Breast epithelium (tissue), 3 donors: ENCODE data around the gene TNFRSF25. TPM values are rescaled to one million over a fixed set of nuclear protein-coding genes. Genes with fewer than 3 reads are reported as not detected.

ENCODE experiments used
- total RNA-seq, 3 donors: library from RNA; depleted of rRNA; stranded (reverse); fragments of >200 nt; gene quantifications; one replicate each; pipeline ENCODE4 v1.1.0, GENCODE V29; 2016

TNFRSF25 gene
- total RNA-seq, 3 donors from 2014 or later = 3.8 to 13.1 (median 12.4) TPM

Other genes starting within 250 kb of the TNFRSF25 start
- gene ICMT, start 230.2 kb downstream of the TNFRSF25 start, total RNA-seq = 10 to 100 TPM; 54.0 to 61.6 (median 54.7) TPM
- gene HES3, start 222.0 kb downstream of the TNFRSF25 start, total RNA-seq = not detected
- 10 to 100 TPM in 1 of 3 donors, 1 to 10 TPM in 2; 5.4 to 34.6 (median 6.6) TPM for gene GPR153, start 205.1 kb downstream of the TNFRSF25 start, total RNA-seq
- gene ACOT7, start 72.4 kb downstream of the TNFRSF25 start, total RNA-seq = 10 to 100 TPM in 2 of 3 donors, 1 to 10 TPM in 1; 9.4 to 12.8 (median 11.5) TPM
- 1 to 10 TPM in 2 of 3 donors, not detected in 1; 3.4 to 3.6 TPM for gene HES2, start 46.3 kb downstream of the TNFRSF25 start, total RNA-seq
- gene ESPN, start 41.4 kb downstream of the TNFRSF25 start, total RNA-seq = 10 to 100 TPM in 2 of 3 donors, not detected in 1; 10.8 to 11.1 TPM
- gene PLEKHG5, start 25.5 kb upstream of the TNFRSF25 start, total RNA-seq = 10 to 100 TPM in 2 of 3 donors, 1 to 10 TPM in 1; 7.0 to 12.0 (median 11.8) TPM
- 10 to 100 TPM; 14.7 to 29.6 (median 25.2) TPM for gene NOL9, start 88.3 kb upstream of the TNFRSF25 start, total RNA-seq
- gene TAS1R1, start 89.1 kb upstream of the TNFRSF25 start, total RNA-seq = under 1 TPM in 1 of 3 donors, not detected in 2; 0.16 TPM
- 10 to 100 TPM; 19.3 to 19.6 (median 19.4) TPM for gene ZBTB48, start 113.8 kb upstream of the TNFRSF25 start, total RNA-seq
- 10 to 100 TPM; 45.2 to 61.3 (median 58.1) TPM for gene KLHL21, start 136.7 kb upstream of the TNFRSF25 start, total RNA-seq
- gene PHF13, start 147.6 kb upstream of the TNFRSF25 start, total RNA-seq = 10 to 100 TPM; 10.9 to 18.3 (median 14.4) TPM
- gene THAP3, start 158.7 kb upstream of the TNFRSF25 start, total RNA-seq = 10 to 100 TPM; 20.3 to 28.2 (median 28.1) TPM
- gene DNAJC11, start 235.6 kb upstream of the TNFRSF25 start, total RNA-seq = 10 to 100 TPM; 23.0 to 30.5 (median 25.6) TPM